H1 (cell line): Measurements from ENCODE around the gene ZNF200. TPM values are rescaled to one million over a fixed set of nuclear protein-coding genes. Genes with fewer than 3 reads are reported as not detected.

Experiments
- CTCF ChIA-PET: fragments of 300-600 bp; sonication (Branson Sonifier 250); formaldehyde crosslinking; loops from one replicate; lab custom pipeline; 2021; ENCODE audit not compliant: partially characterized antibody; lab: Charles Lee
- POLR2A ChIA-PET: fragments of 300-600 bp; sonication (Branson Sonifier 250); formaldehyde crosslinking; loops from one replicate; lab custom pipeline; 2021; ENCODE audit warnings: inconsistent platforms; ENCODE audit not compliant: partially characterized antibody; lab: Charles Lee
- DNase-seq, 2 experiments: peaks; one replicate each; pipeline versions ENCODE4 v3.0.0 to v3.0.0-alpha.2; 2010 to 2022; ENCODE audit warnings: low spot score in 2 of 2, low read depth in 1 of 2, mixed read lengths in 1 of 2
- FAIRE-seq: peaks from 2 replicates; lab custom pipeline; 2011; peaks lifted over from hg19 to GRCh38; lab: Jason Lieb, UNC
- H2AFZ ChIP-seq: 2 replicates; pipeline ENCODE4 v1.8.1; 2012; ENCODE audit warnings: low read length, inconsistent platforms
- H2AK5ac ChIP-seq: 2 replicates; pipeline ENCODE4 v1.6.1; 2013; ENCODE audit warnings: low read depth, low read length
- H2BK120ac ChIP-seq: replicated peaks from 2 replicates; pipeline ENCODE3; 2013; ENCODE audit warnings: low read depth, low read length, inconsistent platforms
- H2BK12ac ChIP-seq: 2 replicates; pipeline ENCODE4 v1.6.1; 2013; ENCODE audit warnings: low read depth, low read length
- H2BK15ac ChIP-seq: 2 replicates; pipeline ENCODE4 v1.6.1; 2013; ENCODE audit warnings: low read length
- H2BK20ac ChIP-seq: 2 replicates; pipeline ENCODE4 v1.6.1; 2013; ENCODE audit warnings: low read length
- H2BK5ac ChIP-seq: 2 replicates; pipeline ENCODE4 v1.6.1; 2013; ENCODE audit warnings: low read depth, low read length
- H3K14ac ChIP-seq: 2 replicates; pipeline ENCODE4 v1.6.1; 2013; ENCODE audit warnings: inconsistent platforms; ENCODE audit not compliant: insufficient read length
- H3K18ac ChIP-seq: 2 replicates; pipeline ENCODE4 v1.6.1; 2013; ENCODE audit warnings: low read length; ENCODE audit errors: extremely low read depth
- H3K23ac ChIP-seq: 2 replicates; pipeline ENCODE4 v1.6.1; 2013; ENCODE audit warnings: inconsistent platforms; ENCODE audit not compliant: insufficient read length
- H3K23me2 ChIP-seq: 2 replicates; pipeline ENCODE4 v1.6.1; 2013; ENCODE audit warnings: low read depth, low read length
- H3K27ac ChIP-seq: 2 replicates; pipeline ENCODE4 v1.6.1; 2011; ENCODE audit warnings: low read depth, low read length, inconsistent platforms
- H3K27me3 ChIP-seq, 4 experiments: replicated peaks in 1 of 4; 1 replicate in 1 of 4; 2 replicates in 3 of 4; pipeline versions ENCODE4 v1.6.1 to v1.8.1; 2011 to 2013; ENCODE audit warnings: low read length in 3 of 4, mild to moderate bottlenecking in 3 of 4, inconsistent platforms in 2 of 4, mixed read lengths in 2 of 4, moderate library complexity in 1 of 4; ENCODE audit not compliant: control insufficient read depth in 3 of 4, insufficient read depth in 3 of 4; ENCODE audit errors: extremely low read depth in 1 of 4
- H3K36me3 ChIP-seq, 4 experiments: 2 replicates each; pipeline versions ENCODE4 v1.6.1 to v1.8.1; 2011 to 2013; ENCODE audit warnings: mild to moderate bottlenecking in 4 of 4, low read length in 3 of 4, moderate library complexity in 2 of 4, control low read depth in 1 of 4, inconsistent platforms in 1 of 4; ENCODE audit not compliant: insufficient read depth in 4 of 4, control insufficient read depth in 2 of 4
- H3K4ac ChIP-seq: replicated peaks from 2 replicates; pipeline ENCODE3; 2013; ENCODE audit warnings: low read length, low read depth, mixed read lengths, inconsistent platforms; ENCODE audit not compliant: insufficient read length
- H3K4me1 ChIP-seq, 4 experiments: replicated peaks in 1 of 4; 1 replicate in 1 of 4; 2 replicates in 3 of 4; pipeline versions ENCODE4 v1.6.1 to v1.8.1; 2011 to 2013; ENCODE audit warnings: low read length in 3 of 4, inconsistent platforms in 2 of 4, mixed read lengths in 1 of 4; ENCODE audit not compliant: insufficient read depth in 4 of 4, control insufficient read depth in 3 of 4
- H3K4me2 ChIP-seq, 2 experiments: 2 replicates each; pipeline versions ENCODE4 v1.6.1 to v1.8.1; 2011 to 2013; ENCODE audit warnings: low read depth in 2 of 2, low read length in 2 of 2, control low read depth in 1 of 2, inconsistent platforms in 1 of 2, mild to moderate bottlenecking in 1 of 2; ENCODE audit not compliant: insufficient read depth in 1 of 2
- H3K4me3 ChIP-seq, 4 experiments: fragments of 200-600, 300-600 bp in 1 of 4; sonication (generic), shearing (Covaris generic), sonication (Bioruptor Twin) in 1 of 4; 2 replicates each; pipeline versions ENCODE4 v1.5.1 to v1.8.1; 2011 to 2016; ENCODE audit warnings: low read length in 4 of 4, low read depth in 3 of 4, control low read depth in 2 of 4, inconsistent platforms in 2 of 4, mild to moderate bottlenecking in 2 of 4, mixed read lengths in 1 of 4, moderate library complexity in 1 of 4; ENCODE audit not compliant: insufficient read depth in 2 of 4; ENCODE audit errors: extremely low read depth in 1 of 4
- H3K56ac ChIP-seq: replicated peaks from 2 replicates; pipeline ENCODE3; 2013; ENCODE audit warnings: low read depth, mild to moderate bottlenecking, mixed read lengths, low read length, inconsistent platforms; ENCODE audit not compliant: insufficient read length
- H3K79me1 ChIP-seq: 2 replicates; pipeline ENCODE4 v1.6.1; 2013; ENCODE audit warnings: low read depth, low read length, control low read depth
- H3K79me2 ChIP-seq, 2 experiments: 2 replicates each; pipeline versions ENCODE4 v1.6.1 to v1.8.1; 2012 to 2013; ENCODE audit warnings: low read length in 2 of 2, mild to moderate bottlenecking in 2 of 2, inconsistent platforms in 1 of 2; ENCODE audit not compliant: insufficient read depth in 2 of 2, control insufficient read depth in 1 of 2
- H3K9ac ChIP-seq, 4 experiments: replicated peaks in 1 of 4; 1 replicate in 1 of 4; 2 replicates in 3 of 4; pipeline versions ENCODE4 v1.6.1 to v1.8.1; 2011 to 2013; ENCODE audit warnings: low read depth in 3 of 4, low read length in 3 of 4, control low read depth in 2 of 4, mild to moderate bottlenecking in 2 of 4, moderate library complexity in 2 of 4, inconsistent platforms in 1 of 4; ENCODE audit errors: extremely low read depth in 1 of 4
- H3K9me3 ChIP-seq, 2 experiments: 2 replicates each; pipeline versions ENCODE4 v1.6.1 to v1.8.1; 2012 to 2013; ENCODE audit warnings: mild to moderate bottlenecking in 2 of 2, moderate library complexity in 2 of 2, control low read depth in 1 of 2, inconsistent platforms in 1 of 2, low read depth in 1 of 2, low read length in 1 of 2, mixed read lengths in 1 of 2; ENCODE audit not compliant: insufficient read depth in 2 of 2
- H4K20me1 ChIP-seq, 2 experiments: replicated peaks in 1 of 2; 2 replicates each; pipeline versions ENCODE3 to v1.8.1; 2011 to 2013; ENCODE audit warnings: inconsistent platforms in 2 of 2, low read length in 2 of 2, mild to moderate bottlenecking in 1 of 2; ENCODE audit not compliant: insufficient read depth in 2 of 2, control insufficient read depth in 1 of 2
- H4K5ac ChIP-seq: 2 replicates; pipeline ENCODE4 v1.6.1; 2013; ENCODE audit warnings: low read length, low read depth, mixed read lengths, inconsistent platforms; ENCODE audit not compliant: insufficient read length
- H4K8ac ChIP-seq: 2 replicates; pipeline ENCODE4 v1.8.0; 2013; ENCODE audit warnings: mild to moderate bottlenecking, moderate library complexity, low read length, inconsistent platforms; ENCODE audit not compliant: insufficient read depth; ENCODE audit errors: extremely low read depth
- H4K91ac ChIP-seq: replicated peaks from 2 replicates; pipeline ENCODE3; 2013; ENCODE audit warnings: low read length, mixed read lengths, inconsistent platforms; ENCODE audit not compliant: insufficient read length
- ASH2L ChIP-seq: fragments of 200-600, 300-600 bp; sonication (generic); IDR thresholded peaks from one replicate; pipeline ENCODE4 v1.7.1; 2017; ENCODE audit warnings: low read length
- CREB1 ChIP-seq: IDR thresholded peaks from 2 replicates; pipeline ENCODE4 v1.6.1; 2012; ENCODE audit warnings: inconsistent platforms
- E2F6 ChIP-seq: IDR thresholded peaks from 2 replicates; pipeline ENCODE4 v1.6.1; 2012; ENCODE audit warnings: inconsistent platforms
- KDM5A ChIP-seq: fragments of 200-600 bp; IDR thresholded peaks from 2 replicates; pipeline ENCODE4 v1.7.1; 2012; ENCODE audit warnings: mild to moderate bottlenecking, low read length, inconsistent platforms, mixed read lengths
- SIN3A ChIP-seq, 2 experiments: IDR thresholded peaks in 1 of 2; conservative IDR thresholded peaks in 1 of 2; 2 replicates each; pipeline ENCODE4 v1.6.1; 2011 to 2012; ENCODE audit warnings: low read length in 2 of 2, improper control_type of control experiment in 1 of 2, low read depth in 1 of 2, mild to moderate bottlenecking in 1 of 2
- SP1 ChIP-seq: IDR thresholded peaks from 2 replicates; pipeline ENCODE4 v1.6.1; 2011; ENCODE audit warnings: low read depth, low read length
- TAF1 ChIP-seq: IDR thresholded peaks from 2 replicates; pipeline ENCODE4 v1.6.1; 2011; ENCODE audit warnings: mild to moderate bottlenecking, low read depth, low read length
- USF2 ChIP-seq: IDR thresholded peaks from 2 replicates; pipeline ENCODE4 v1.6.1; 2011; ENCODE audit warnings: low read length, improper control_type of control experiment
- WGBS, 2 experiments: shearing (Covaris generic) in 1 of 2; methylation state at CpG; one replicate each; pipeline versions ENCODE4 v1.1.6 to v1.1.7; 2013 to 2015; ENCODE audit warnings: low lambda C conversion rate in 2 of 2, mixed read lengths in 2 of 2, inconsistent platforms in 1 of 2, low coverage in 1 of 2, missing lambda C conversion rate in 1 of 2; ENCODE audit not compliant: insufficient replicate concordance in 2 of 2, insufficient coverage in 1 of 2, insufficient read length in 1 of 2; ENCODE audit errors: extremely low coverage in 1 of 2, missing lambda C conversion rate in 1 of 2; 5-methylcytosine and 5-hydroxymethylcytosine counted together
- polyA plus RNA-seq, 7 experiments: library from polyadenylated mRNA; depleted of rRNA in 3 of 7; stranded (reverse) in 5 of 7; unstranded in 2 of 7; fragments of >200 nt in 5 of 7; fragments of 200-250 nt in 2 of 7; gene quantifications; 1 replicate in 5 of 7; 2 replicates in 1 of 7; 4 replicates in 1 of 7; pipeline versions ENCODE4 v1.2.1 to v1.2.3, GENCODE V29; 2011 to 2013; ENCODE audit warnings: missing spikeins in 2 of 7, mixed read lengths in 2 of 7
- total RNA-seq: library from RNA; stranded (reverse); fragmentation: NEBNext Ultra II Directional; extraction: Animal tissue kit (Norgen Biotek cat#: 25700); gene quantifications from 2 replicates; pipeline ENCODE4 v1.2.1, GENCODE V29; 2021
- TF ChIP-seq, protein P1 (sequence below): IDR thresholded peaks from 2 replicates; pipeline ENCODE4 v1.6.1; 2011; ENCODE audit warnings: low read depth, mild to moderate bottlenecking, low read length; ENCODE audit not compliant: insufficient read depth

Gene ZNF200
- total and polyA plus RNA-seq, 2 of the 8 experiments (the other 6 are each of a cell fraction or from before 2014, with no cell fraction given): 2.7 to 9.9 TPM

DNA sequence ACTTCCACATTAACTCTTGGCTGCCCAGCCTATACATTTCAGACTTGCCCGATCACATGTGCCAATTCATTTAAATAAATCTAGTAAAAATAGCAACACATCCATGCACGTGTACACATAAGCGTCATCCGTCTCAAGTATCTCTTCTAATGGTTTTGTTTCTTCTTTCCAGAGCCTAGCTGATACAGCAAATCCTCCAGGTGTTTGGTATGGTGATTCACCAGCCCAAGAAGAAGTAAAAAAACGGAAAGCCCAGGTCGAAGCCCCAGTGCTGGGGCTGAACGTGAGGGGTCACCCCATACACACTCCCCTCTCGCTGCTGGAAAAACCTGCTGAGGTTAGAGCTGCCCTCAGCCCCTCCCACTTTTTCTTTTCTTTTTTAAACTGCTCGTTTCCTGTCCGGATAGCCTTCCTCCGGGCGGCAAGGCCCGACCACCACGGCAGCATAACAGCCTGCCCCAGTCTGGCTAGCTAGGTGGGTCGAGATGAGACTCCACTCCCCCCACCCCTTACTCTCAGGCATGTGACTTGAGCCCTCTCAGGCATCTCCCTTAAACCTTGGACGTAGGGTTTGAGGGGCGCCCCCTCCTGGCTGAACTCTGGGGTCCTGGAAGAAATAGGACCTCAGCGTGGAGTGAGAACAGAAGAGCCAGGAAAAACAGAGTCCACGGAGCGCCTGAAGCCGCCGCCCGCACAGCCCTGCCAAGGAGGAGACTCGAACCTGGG lies 60.9 kb downstream of the ZNF200 start:
- Histone ChIP-seq H2BK12ac (no peak overlapping the region), H2AK5ac (no peak overlapping the region), H3K23ac (no peak overlapping the region), H2BK20ac (no peak overlapping the region), H3K36me3 (no peaks in the 10 kb centered on the region), H4K8ac (no peak overlapping the region), H4K5ac (no peak overlapping the region), H4K91ac (no peak overlapping the region), H3K27ac (no peak overlapping the region), H3K4me1 (peaks cover 0 to 10% (median 6%) of the 10 kb centered on the region in 4 experiments; a peak in 5 of 7 replicates), H3K18ac (no peak overlapping the region), H3K9me3 (no peaks in the 10 kb centered on the region), H2BK15ac (no peak overlapping the region), H2BK5ac (no peak overlapping the region), H3K4ac (no peak overlapping the region), H3K4me2 (peak overlapping the region; percentile 77 to 81), H3K14ac (no peak overlapping the region), H3K27me3 (peaks cover 0 to 25% (median 15%) of the 10 kb centered on the region in 4 experiments; a peak in 5 of 7 replicates), H3K9ac (no peak overlapping the region), H2BK120ac (no peak overlapping the region), H3K79me1 (no peaks in the 10 kb centered on the region), H3K79me2 (no peaks in the 10 kb centered on the region), H3K23me2 (peaks cover 26% of the 10 kb centered on the region; the same call in 1 of the 2 replicates), H3K56ac (no peak overlapping the region), H4K20me1 (no peaks in the 10 kb centered on the region), H2AFZ (no peak overlapping the region), H3K4me3 (peak overlapping the region; percentile 28 to 71 (median 34); a peak in 5 of 8 replicates)
- 18% methylated on average over 24 of the region's 24 CpGs; no CpG with 5 or more reads in 1 of the 2 experiments for WGBS, 2 experiments
- DNase-seq: peak in 1 of 2 experiments; percentile 95
- CTCF ChIA-PET: interaction anchor here (0.6 to 4.7 kb wide), 17 partner anchors 8 to 785 kb away, joined by 3 to 25 read pairs (median 4); no protein-coding TSS in a partner anchor
- POLR2A ChIA-PET: interaction anchor here (0.7 to 5.1 kb wide), 7 partner anchors 10 to 76 kb away, joined by 3 to 28 read pairs (median 6); partner anchors contain the start of gene ZNF213
- FAIRE-seq: no peak
- TF ChIP-seq SP1 (0 out of 2 replicates have a peak, but pooled peaks have one; percentile 3), SIN3A (conservative IDR thresholded peaks at IDR 0.05 in 1 of 2, IDR thresholded peaks at IDR 0.05 in 1 of 2; ENCODE audit: low read depth in 1 of 2, low read length in 2 of 2) (peak in 1 of 2 experiments; percentile 45; a peak in 1 of 4 replicates), KDM5A (no peak), E2F6 (peak; percentile 28; the same call in 1 of the 2 replicates), USF2 (peak; percentile 71), ASH2L (peak; percentile 47), TAF1 (peak; percentile 45; the same call in 1 of the 2 replicates), CREB1 (peak; percentile 68; the same call in 1 of the 2 replicates)
- TF ChIP-seq, protein P1, sequence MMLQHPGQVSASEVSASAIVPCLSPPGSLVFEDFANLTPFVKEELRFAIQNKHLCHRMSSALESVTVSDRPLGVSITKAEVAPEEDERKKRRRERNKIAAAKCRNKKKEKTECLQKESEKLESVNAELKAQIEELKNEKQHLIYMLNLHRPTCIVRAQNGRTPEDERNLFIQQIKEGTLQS: 0 out of 2 replicates have a peak, but pooled peaks have one; percentile 23
